Skin of body (tissue), 2 donors: Measurements from ENCODE around the gene TSC1. TPM values are rescaled to one million over a fixed set of nuclear protein-coding genes. Genes with fewer than 3 reads are reported as not detected.

ENCODE experiments used
- DNase-seq: peaks from one replicate; lab custom pipeline; 2025; lab: John Stamatoyannopoulos, UW
- total RNA-seq: library from RNA; depleted of rRNA; stranded (reverse); fragments of >200 nt; gene quantifications from one replicate; pipeline ENCODE4 v1.2.3, GENCODE V29; 2014

Gene TSC1
- total RNA-seq, 1 donor from 2014 or later, result 38.6 TPM

GRCh38 chr9:132937463-132937901 is 6.9 kb downstream of the TSC1 start:
- no peak for DNase-seq

- no peak for DNase-seq
Measured at GRCh38 chr9:132935026-132935425, 9.4 kb downstream of the TSC1 start.

DNA sequence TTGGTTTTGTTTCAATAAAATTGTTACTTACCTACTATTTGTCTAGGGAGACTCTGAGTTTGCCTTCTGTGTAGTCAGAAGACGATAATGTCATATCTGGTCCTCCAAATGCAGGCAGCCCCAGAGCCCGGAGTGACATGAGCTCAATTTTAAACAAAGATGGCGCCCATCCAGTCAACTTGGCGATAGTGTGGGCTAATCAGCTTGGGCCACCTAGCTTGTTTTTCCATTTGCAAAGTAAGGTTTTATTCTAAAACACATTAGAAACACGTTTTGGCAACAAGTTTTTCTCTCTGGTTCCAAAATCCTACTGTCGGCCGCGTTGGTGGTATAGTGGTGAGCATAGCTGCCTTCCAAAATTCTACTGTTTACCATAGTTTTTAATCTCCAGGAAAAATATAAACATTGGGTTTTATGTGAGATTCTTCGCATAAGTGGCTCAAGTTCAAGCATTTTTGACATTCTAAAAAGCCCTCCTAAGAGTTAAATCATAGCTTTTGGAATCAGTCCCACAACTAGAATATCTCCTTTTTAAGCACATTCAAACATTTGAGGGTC is 13.2 kb downstream of the TSC1 start:
- no peak for DNase-seq

- DNase-seq, result no peak
Measured at GRCh38 chr9:132927704-132928103, 16.7 kb downstream of the TSC1 start.

DNA sequence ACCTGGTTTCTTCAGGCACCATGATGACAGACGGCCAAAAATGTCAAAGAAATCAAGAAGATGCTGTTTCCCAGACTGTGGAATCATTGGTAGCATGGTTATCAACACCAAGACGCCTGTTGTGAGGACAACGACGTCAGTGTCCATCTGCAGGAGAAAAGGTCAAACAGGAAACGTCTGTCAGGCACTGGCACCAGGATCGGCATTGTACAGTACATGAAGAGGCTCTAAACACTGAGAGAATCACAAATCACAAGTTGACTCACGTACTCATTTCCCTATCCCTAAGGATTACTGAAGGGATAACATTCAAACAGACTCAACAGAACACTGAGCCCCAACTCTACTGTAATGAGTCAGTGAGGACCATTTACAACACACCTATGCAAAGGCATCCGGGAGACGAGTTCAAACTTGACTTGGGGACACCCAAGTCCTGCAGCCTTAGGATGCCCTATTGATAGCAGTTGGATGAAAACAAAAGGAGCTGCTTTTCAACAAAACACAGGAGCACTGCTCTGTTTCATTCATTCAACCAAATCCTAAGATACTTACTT is 21.0 kb downstream of the TSC1 start:
- DNase-seq, result no peak

- DNase-seq, result no peak
Measured at GRCh38 chr9:132919614-132920268, 24.7 kb downstream of the TSC1 start.

GRCh38 chr9:132914924-132915323 is 29.5 kb downstream of the TSC1 start:
- DNase-seq, result no peak

- DNase-seq, result no peak
Measured at GRCh38 chr9:132912131-132912530, 32.3 kb downstream of the TSC1 start.

- no peak for DNase-seq
Measured at GRCh38 chr9:132910376-132910775, 34.0 kb downstream of the TSC1 start.

DNA sequence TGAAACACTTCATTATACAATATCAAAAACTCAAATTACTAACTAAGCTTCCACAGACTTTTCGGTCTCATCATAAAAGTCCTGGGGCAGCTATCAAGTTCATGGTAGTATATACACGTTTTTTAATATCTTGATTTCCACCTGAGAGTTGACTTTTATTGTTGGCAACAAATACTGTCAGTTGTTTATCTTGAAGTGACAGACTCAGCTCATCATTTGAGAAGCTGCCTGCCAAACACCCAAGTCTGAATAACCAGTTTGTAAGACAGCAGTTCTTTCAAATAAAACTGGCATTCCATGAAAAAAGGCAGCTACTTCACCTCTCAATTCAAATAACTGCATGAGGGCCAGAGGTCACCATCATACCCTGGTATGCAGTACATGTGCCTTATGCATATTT is 35.1 kb downstream of the TSC1 start:
- no peak for DNase-seq

DNA sequence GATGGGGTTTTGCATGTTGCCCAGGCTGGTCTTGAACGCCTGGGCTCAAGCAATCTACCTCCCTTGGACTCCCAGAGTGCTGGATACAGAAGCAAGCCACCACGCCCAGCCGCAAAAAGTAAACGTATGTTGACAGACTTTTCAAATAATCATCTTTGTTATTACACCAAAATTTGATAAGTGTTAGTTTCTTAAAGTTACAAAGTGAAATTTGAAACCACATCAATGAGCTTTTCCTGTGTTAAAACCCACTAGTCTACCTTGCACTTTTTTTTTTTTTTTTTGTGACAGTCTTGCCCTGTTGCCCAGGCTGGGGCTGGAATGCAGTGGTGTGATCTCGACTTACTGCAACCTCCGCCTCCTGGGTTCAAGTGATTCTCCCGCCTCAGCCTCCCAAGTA is 35.8 kb downstream of the TSC1 start:
- no peak for DNase-seq

- no peak for DNase-seq
Measured at GRCh38 chr9:132905726-132906125, 38.7 kb downstream of the TSC1 start.

DNA sequence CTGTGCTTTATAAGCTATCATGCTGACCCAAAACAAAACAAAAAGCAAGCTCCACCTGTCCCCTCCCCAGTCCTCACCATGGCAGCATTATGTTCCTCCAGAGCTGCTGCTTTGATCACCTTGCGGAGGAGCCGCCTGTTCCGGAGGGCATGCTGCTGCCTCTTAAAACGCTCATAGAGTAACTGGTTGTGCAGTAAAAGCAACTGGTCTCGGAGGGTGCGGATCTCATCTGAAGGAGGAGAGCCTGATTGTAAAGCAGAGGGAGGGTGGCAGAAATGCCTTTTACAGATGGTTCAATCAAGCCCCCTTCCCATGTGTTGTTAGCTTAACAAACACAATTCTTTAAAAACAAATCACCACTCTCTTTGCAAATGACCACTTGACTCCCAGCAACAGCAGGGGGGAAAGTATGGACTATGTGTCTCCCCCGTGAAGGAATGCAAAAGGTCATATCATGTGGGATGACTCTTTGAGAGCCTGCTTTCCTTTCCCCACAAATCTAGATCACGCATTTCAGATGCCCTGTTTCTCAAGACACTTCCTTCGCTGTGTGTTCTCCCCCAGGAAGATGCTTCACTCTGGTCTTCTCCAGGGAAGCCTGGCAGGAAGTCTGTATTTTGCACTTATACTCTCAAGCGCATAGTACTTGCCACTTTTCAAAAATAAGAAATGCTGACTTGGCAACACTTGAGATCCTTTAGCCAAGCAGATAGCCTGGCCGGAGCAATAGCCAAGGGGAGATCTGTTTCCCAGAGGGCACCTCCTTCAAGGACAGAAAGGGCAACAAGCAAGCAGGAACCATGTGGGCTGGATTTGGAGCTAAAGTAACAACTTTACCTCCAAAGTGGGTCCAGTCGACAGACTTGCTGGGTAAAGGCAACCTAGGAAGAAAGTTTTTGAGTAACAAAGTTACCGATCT is 40.6 kb downstream of the TSC1 start:
- no peak for DNase-seq

- DNase-seq, result peak; percentile 59
Measured at GRCh38 chr9:132901858-132902831, 42.3 kb downstream of the TSC1 start.

GRCh38 chr9:132898051-132898450 is 46.4 kb downstream of the TSC1 start:
- no peak for DNase-seq

- no peak for DNase-seq
Measured at GRCh38 chr9:132896906-132897305, 47.5 kb downstream of the TSC1 start.

DNA sequence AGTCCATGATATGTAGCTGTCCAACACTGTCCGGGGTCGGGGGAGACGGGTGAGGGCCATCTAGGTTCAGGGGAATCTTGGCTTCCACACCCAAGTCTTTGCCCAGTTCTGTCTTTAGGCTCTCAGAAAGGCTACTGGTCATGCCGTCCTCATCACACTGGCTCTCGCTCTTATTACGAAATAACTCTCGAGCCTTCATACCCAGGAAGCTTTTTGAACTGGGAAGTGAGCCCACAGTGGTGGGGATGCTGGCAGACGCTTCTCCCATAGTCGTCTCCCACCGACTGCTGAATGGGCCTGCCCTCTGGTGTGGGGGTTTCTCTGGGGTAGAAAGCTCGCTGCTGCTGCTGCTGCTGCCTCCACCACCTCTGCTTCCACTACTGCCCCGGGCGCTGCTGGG is 48.2 kb downstream of the TSC1 start:
- DNase-seq, result no peak

DNA sequence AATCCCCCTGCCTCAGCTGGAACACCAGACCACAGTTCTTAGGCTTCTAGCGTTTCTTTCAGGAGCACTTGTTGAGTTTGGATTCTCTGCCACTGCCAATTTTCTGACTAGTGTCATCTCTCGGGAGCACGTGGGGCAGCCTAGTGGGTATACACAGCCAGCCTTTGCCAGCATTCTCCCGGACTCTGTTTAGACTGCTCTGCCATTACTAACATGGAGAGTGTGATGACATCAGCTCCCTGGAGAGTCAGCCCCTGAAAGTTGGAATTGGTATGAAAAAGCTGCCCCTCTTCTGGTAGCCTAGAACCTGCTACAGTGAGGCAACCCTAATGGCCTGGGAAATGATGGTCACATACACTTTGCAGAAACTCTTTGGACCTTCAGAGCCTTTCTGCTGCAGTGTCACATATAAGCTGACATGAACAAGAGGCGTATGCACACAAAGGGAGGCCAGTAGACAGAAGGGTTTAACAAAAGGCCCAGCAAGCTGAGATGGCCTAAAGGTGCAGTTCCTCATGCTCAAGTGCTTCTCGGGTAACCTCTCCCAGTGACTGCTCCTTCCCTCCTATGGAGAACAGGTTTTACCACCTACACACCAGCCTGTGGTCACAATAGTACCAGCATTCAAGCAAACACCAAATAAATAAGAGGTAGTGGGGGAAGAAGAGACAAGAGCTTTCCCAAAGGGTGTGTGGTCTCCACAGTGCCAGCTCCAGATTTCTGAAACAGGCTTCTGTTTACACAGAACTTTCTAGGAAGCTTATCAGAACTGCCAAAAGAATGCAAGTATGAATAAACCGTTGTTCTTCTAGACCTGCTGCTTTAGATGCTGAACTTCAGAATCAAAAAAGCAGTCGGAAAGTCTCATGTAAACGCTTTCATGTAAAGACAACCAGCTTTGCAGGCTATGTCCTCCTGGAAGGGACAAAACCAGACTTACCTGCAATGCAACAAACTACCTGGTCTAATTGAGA is 49.3 kb downstream of the TSC1 start:
- no peak for DNase-seq

DNA sequence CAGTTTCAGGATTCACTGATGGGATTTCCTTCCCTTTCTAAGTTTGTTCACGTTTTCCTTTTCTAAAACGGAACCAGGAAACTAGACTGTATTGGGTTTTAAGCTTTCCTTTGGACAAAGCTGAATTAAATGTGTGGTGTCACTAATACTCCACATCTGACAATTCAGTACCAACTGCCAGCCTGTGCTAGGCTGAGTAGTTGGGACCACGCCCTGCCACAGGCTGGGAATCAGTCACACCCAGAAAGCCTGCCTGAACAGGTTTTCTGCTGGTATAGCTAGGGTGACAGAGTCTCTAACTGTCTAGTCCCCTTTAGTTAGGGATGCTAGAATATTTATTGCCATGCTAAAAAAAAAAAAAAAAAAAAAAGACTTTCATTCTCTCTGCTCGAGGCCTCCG is 50.1 kb downstream of the TSC1 start:
- no peak for DNase-seq

DNA sequence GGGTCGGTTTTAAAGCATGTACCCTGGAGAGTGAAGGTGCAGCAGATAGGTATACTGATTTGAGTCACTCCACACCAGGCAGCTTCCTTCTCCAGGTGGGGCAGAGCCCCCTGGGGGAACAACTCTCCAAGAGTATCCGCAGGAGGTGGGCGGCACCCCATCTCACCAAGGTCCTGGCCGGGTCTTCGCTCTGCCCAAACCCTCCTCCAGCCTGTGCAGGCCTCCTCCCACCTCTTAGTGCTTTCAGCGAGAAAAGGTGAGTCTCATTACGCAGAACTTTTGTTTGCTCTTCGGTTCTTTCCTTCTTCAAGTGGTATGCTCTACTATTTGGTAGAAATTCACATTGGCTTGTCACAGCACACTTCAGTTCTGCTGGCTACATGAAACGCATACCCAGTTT is 52.0 kb downstream of the TSC1 start:
- DNase-seq, result no peak
